GM13977 (cell line): ENCODE data around the gene TIAM1.

ENCODE experiments used
- DNase-seq: peaks from one replicate; pipeline ENCODE4 v3.0.0; 2012; ENCODE audit warnings: low spot score
- in situ Hi-C: fragments of 300-500 bp; cut with MboI; formaldehyde crosslinking; loops from one replicate; pipeline ENCODE4 v1.12.0; 2022; ENCODE audit warnings: low sequenced_read_pairs, low pct_unique_long_range_greater_than_20kb, mixed read lengths, inconsistent platforms; ENCODE audit not compliant: unreplicated experiment
- TF ChIP-seq, protein P1 (sequence below): IDR thresholded peaks from 2 replicates; pipeline ENCODE4 v1.5.1; 2012; ENCODE audit warnings: mild to moderate bottlenecking, control low read depth; ENCODE audit not compliant: insufficient read depth; ENCODE audit errors: extremely low read depth, missing control alignments

Gene TIAM1

DNA sequence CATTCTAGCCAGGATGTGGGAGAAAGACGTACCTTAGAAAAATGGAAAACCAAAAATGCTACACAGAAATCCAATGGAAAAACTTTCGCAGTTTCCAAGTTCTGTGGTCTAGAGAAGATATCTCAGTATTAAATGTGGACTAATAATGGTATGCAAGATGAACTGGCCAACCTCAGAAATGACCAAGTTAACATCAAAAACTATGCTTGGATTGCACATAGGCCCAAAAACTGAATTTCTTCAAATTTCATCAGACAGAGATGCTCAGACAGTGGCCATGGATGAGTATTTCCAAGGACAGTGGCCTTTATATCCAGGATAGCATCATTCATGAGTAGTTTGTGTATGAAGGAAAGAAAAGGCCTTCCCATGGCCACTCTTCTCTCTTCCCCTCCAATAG, 132.2 kb downstream of the TIAM1 start:
- TF ChIP-seq, protein P1, sequence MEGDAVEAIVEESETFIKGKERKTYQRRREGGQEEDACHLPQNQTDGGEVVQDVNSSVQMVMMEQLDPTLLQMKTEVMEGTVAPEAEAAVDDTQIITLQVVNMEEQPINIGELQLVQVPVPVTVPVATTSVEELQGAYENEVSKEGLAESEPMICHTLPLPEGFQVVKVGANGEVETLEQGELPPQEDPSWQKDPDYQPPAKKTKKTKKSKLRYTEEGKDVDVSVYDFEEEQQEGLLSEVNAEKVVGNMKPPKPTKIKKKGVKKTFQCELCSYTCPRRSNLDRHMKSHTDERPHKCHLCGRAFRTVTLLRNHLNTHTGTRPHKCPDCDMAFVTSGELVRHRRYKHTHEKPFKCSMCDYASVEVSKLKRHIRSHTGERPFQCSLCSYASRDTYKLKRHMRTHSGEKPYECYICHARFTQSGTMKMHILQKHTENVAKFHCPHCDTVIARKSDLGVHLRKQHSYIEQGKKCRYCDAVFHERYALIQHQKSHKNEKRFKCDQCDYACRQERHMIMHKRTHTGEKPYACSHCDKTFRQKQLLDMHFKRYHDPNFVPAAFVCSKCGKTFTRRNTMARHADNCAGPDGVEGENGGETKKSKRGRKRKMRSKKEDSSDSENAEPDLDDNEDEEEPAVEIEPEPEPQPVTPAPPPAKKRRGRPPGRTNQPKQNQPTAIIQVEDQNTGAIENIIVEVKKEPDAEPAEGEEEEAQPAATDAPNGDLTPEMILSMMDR = no peak
- in situ Hi-C loops = no loop called here
- DNase-seq = no peak

DNA sequence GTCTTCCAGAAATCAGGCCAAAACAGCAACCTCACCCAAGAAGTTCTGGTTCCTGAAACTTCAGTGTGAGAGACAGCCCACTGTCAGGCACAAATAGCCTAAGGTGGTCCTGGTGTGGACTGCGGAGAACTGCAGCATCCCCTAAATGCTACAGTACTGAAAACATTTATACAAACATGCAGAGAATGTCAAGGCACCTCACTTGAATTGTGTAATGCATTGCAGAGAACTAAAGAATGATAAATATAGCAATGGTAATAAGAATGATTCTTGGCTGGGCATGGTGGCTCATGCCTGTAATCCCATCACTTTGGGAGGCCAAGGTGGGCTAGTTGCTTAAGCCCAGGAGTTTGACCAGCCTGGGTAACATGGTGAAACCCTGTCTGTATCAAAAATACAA, 138.6 kb downstream of the TIAM1 start:
- in situ Hi-C loops = no loop called here
- DNase-seq = no peak
- TF ChIP-seq, protein P1 = no peak

DNA sequence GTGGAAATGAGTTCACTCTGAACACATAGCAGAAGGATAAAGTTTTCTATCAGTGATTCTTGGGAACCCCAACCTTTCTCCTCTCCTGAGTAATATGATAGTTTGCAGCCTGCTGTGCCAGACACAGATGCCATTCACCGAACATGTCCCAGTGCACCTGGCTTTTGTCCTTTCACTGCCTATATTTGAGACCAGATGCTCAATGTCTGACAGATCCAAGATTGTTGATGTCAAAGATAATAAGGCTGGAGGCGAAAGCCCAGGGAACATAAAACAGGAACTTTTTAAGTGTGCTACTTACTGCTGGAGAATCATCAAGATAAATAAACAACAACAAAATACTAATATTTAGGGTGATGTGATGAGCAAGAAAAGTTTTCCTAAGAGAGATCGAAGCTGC, 139.3 kb downstream of the TIAM1 start:
- in situ Hi-C loops = no loop called here
- no peak for DNase-seq
- TF ChIP-seq, protein P1 = no peak

DNA sequence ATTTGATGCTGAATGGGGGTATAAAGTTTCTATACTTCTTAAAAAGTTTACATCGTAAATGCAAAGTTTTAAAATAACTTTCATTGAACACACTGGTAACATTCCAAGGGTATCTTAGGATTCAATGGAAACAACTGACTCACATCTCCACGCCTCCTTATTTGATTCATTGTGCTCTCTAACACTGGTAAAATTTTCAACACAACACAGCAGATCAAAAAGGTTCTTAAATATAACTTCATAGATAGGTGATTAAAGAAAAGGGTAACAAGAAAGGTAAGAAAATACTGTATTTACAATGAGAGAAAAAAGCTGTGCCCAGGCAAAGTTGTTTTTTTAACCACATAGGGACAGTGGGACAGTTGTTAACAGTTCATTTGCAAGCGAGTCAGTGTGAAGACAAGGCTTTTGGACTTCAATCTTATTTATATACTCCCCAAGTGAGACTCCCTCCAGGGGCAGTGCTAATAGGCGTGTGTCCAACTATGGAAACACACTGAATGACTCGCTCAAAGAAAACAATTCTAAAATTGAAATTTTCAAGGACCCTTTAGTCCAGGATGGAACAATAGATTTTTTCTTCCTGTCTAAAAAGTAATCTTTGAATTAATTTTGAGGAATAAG, 140.5 kb downstream of the TIAM1 start:
- TF ChIP-seq, protein P1 = no peak
- no peak for DNase-seq
- in situ Hi-C loops = no loop called here

DNA sequence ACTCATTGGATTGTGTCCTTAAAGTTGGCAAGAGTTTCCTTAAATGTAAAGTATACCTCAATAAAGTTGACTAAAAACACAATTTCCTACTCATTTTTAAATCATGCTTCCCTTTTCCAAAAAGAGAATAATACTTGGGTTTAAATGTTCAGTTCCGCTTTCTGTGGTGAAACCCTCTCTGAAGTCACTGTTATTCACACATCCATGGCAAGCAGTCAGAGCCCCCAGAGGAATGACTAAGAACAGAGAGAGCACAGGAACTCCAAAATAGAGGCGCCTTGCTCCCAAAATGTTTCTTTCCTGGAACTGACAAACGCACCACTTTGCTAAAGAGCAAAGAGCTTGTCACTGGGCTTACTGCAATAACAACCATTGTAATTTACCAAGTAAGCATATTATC, 142.5 kb downstream of the TIAM1 start:
- in situ Hi-C loops = no loop called here
- DNase-seq = peak; percentile 23
- TF ChIP-seq, protein P1 = no peak

DNA sequence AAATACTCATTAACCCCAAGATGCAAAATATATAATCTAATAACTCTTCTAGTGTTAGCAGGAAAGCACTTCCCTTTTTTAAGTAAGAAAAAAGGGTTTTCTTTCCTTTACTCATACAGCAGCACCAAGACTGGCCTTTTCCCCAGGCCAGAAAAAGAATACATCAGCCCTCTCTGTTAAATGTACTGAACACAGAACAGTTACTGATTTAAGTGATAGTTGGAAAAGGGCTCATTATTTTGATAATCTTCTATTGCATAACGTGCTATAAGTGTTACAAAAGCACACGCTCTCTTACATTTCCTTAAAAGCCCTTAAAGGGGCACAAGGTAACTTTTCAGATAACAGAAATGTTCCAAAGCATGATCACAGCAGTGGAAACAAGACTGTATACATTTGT, 142.9 kb downstream of the TIAM1 start:
- in situ Hi-C loops = no loop called here
- no peak for DNase-seq
- TF ChIP-seq, protein P1 = no peak
